Measurements from ENCODE around the gene CYB5RL. TPM values are rescaled to one million over a fixed set of nuclear protein-coding genes. Genes with fewer than 3 reads are reported as not detected.

The CYB5RL gene
- total and polyA plus RNA-seq, 2 of the 8 experiments (the other 6 are each of a cell fraction or from before 2014, with no cell fraction given): 13.2 to 14.1 TPM

DNA sequence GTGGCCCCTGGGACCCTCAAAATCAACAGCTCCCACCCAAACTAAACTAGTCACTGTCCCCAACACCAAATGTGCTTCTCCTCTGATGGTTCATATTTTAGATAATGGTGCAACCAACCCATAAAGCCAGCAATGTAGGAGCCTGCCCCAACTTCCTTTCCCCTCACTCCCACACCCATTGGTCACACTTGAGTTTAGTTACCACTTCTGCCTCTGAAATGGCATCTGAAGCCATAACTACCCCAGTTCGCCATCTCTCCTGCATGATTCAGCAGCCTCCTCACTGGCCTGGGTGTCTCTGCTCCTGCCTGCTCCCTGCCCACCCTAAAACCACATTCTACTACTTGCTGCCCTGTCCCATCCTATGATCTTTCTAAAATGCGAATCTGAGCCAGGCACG is 43.6 kb downstream of the CYB5RL start:
- DNase-seq (ENCODE audit: low read depth in 1 of 2, low spot score in 2 of 2) (no peak), FAIRE-seq (no peak)
- Histone ChIP-seq H2AK5ac (ENCODE audit: low read depth, low read length) (no peak overlapping the region), H3K14ac (ENCODE audit: insufficient read length) (no peak overlapping the region), H3K27ac (ENCODE audit: low read depth, low read length) (no peak overlapping the region), H4K5ac (ENCODE audit: insufficient read length, low read depth, low read length) (no peak overlapping the region), H2AFZ (ENCODE audit: low read length) (no peak overlapping the region), H3K4me1 (replicated peaks in 1 of 4; ENCODE audit: control insufficient read depth in 3 of 4, insufficient read depth in 4 of 4, low read length in 3 of 4) (no peaks in the 10 kb centered on the region; a peak in 2 of 7 replicates), H3K4ac (replicated peaks; ENCODE audit: insufficient read length, low read depth, low read length) (no peak overlapping the region), H2BK12ac (ENCODE audit: low read depth, low read length) (no peak overlapping the region), H3K56ac (replicated peaks; ENCODE audit: insufficient read length, low read depth, low read length) (no peak overlapping the region), H3K4me2 (ENCODE audit: insufficient read depth in 1 of 2, low read depth in 2 of 2, low read length in 2 of 2) (no peak overlapping the region), H2BK15ac (ENCODE audit: low read length) (no peak overlapping the region), H3K23ac (ENCODE audit: insufficient read length) (no peak overlapping the region), H4K91ac (replicated peaks; ENCODE audit: insufficient read length, low read length) (no peak overlapping the region), H3K79me2 (ENCODE audit: control insufficient read depth in 1 of 2, insufficient read depth in 2 of 2, low read length in 2 of 2) (no peaks in the 10 kb centered on the region), H4K20me1 (replicated peaks in 1 of 2; ENCODE audit: control insufficient read depth in 1 of 2, insufficient read depth in 2 of 2, low read length in 2 of 2) (no peaks in the 10 kb centered on the region), H2BK20ac (ENCODE audit: low read length) (no peak overlapping the region), H4K8ac (ENCODE audit: extremely low read depth, insufficient read depth, low read length) (no peak overlapping the region), H3K4me3 (ENCODE audit: extremely low read depth in 1 of 4, insufficient read depth in 2 of 4, low read depth in 3 of 4, low read length in 4 of 4) (no peak overlapping the region), H3K27me3 (replicated peaks in 1 of 4; ENCODE audit: control insufficient read depth in 3 of 4, extremely low read depth in 1 of 4, insufficient read depth in 3 of 4, low read length in 3 of 4) (no peaks in the 10 kb centered on the region), H3K79me1 (ENCODE audit: low read depth, low read length) (no peaks in the 10 kb centered on the region; the same call in 1 of the 2 replicates), H3K18ac (ENCODE audit: extremely low read depth, low read length) (no peak overlapping the region), H3K9me3 (ENCODE audit: insufficient read depth in 2 of 2, low read depth in 1 of 2, low read length in 1 of 2) (no peaks in the 10 kb centered on the region), H3K23me2 (ENCODE audit: low read depth, low read length) (no peaks in the 10 kb centered on the region; the same call in 1 of the 2 replicates), H3K9ac (replicated peaks in 1 of 4; ENCODE audit: extremely low read depth in 1 of 4, low read depth in 3 of 4, low read length in 3 of 4) (no peak overlapping the region), H3K36me3 (ENCODE audit: control insufficient read depth in 2 of 4, insufficient read depth in 4 of 4, low read length in 3 of 4) (no peaks in the 10 kb centered on the region), H2BK120ac (replicated peaks; ENCODE audit: low read depth, low read length) (no peak overlapping the region), H2BK5ac (ENCODE audit: low read depth, low read length) (no peak overlapping the region)
- POLR2A ChIA-PET (ENCODE audit: partially characterized antibody): interaction anchor here (1.2 kb wide), 1 partner anchor 39 kb away, joined by 3 read pairs; no protein-coding TSS in a partner anchor
- TF ChIP-seq JUN (IDR thresholded peaks at IDR 0.05; ENCODE audit: low read depth, low read length) (no peak), BACH1 (IDR thresholded peaks at IDR 0.05; ENCODE audit: low read length) (no peak), RNF2 (IDR thresholded peaks at IDR 0.05; ENCODE audit: borderline replicate concordance, low read depth, low read length, missing control alignments, poor library complexity, severe bottlenecking) (no peak), POLR2A (IDR thresholded peaks at IDR 0.05; ENCODE audit: control extremely low read depth in 1 of 2, low read depth in 2 of 2, low read length in 2 of 2) (no peak), TAF1 (IDR thresholded peaks at IDR 0.05; ENCODE audit: low read depth, low read length) (no peak), KDM4A (IDR thresholded peaks at IDR 0.05; ENCODE audit: low read depth, low read length, severe bottlenecking) (no peak), RAD21 (IDR thresholded peaks at IDR 0.05 in 1 of 2, conservative IDR thresholded peaks at IDR 0.05 in 1 of 2; ENCODE audit: low read depth in 2 of 2, low read length in 2 of 2) (no peak), BCL11A (IDR thresholded peaks at IDR 0.05; ENCODE audit: low read depth in 2 of 2, low read length in 2 of 2) (no peak), POU5F1 (IDR thresholded peaks at IDR 0.05; ENCODE audit: low read depth, low read length) (no peak), CHD2 (IDR thresholded peaks at IDR 0.05; ENCODE audit: low read length) (no peak), NRF1 (IDR thresholded peaks at IDR 0.05; ENCODE audit: low read depth, low read length) (no peak), TAF7 (optimal IDR thresholded peaks at IDR 0.05; ENCODE audit: borderline replicate concordance, low read depth, low read length) (no peak), TEAD4 (IDR thresholded peaks at IDR 0.05; ENCODE audit: low read depth, low read length) (no peak), CREB1 (IDR thresholded peaks at IDR 0.05) (no peak)
- CTCF ChIA-PET (ENCODE audit: partially characterized antibody): interaction anchor here (0.7 to 1.7 kb wide), 2 partner anchors 25 to 495 kb away, joined by 3 to 6 read pairs; no protein-coding TSS in a partner anchor
- 83% methylated on average over 3 of the region's 3 CpGs; no CpG with 5 or more reads in 1 of the 2 experiments for WGBS, 2 experiments (ENCODE audit: extremely low coverage in 1 of 2, insufficient coverage in 1 of 2, insufficient read length in 1 of 2, insufficient replicate concordance in 2 of 2, low coverage in 1 of 2, low lambda C conversion rate in 2 of 2, missing lambda C conversion rate in 1 of 2)

All from H1 (cell line).